ENCODE data around the gene MAP3K5.

Gene MAP3K5

GRCh38 chr6:136614994-136615393, 177.3 kb downstream of the MAP3K5 start:
- no peak for TF ChIP-seq CTCF (IDR thresholded peaks at IDR 0.05; ENCODE audit: low read depth, low read length)
- H3K4me3 ChIP-seq (ENCODE audit: low read depth, low read length), result no peak overlapping the region
- in situ Hi-C loops (cut with HindIII; ENCODE audit: low sequenced_read_pairs), result no loop called here
- no peak for DNase-seq (ENCODE audit: low read depth, low spot score)

GRCh38 chr6:136614350-136614749, 177.9 kb downstream of the MAP3K5 start:
- DNase-seq (ENCODE audit: low read depth, low spot score), result no peak
- H3K4me3 ChIP-seq (ENCODE audit: low read depth, low read length), result no peak overlapping the region
- in situ Hi-C loops (cut with HindIII; ENCODE audit: low sequenced_read_pairs), result no loop called here
- TF ChIP-seq CTCF (IDR thresholded peaks at IDR 0.05; ENCODE audit: low read depth, low read length), result no peak

GRCh38 chr6:136613477-136613876, 178.8 kb downstream of the MAP3K5 start:
- DNase-seq (ENCODE audit: low read depth, low spot score), result peak; percentile 42
- TF ChIP-seq CTCF (IDR thresholded peaks at IDR 0.05; ENCODE audit: low read depth, low read length), result no peak

GRCh38 chr6:136612666-136613389, 179.4 kb downstream of the MAP3K5 start:
- H3K4me3 ChIP-seq (ENCODE audit: low read depth, low read length), result no peak overlapping the region
- DNase-seq (ENCODE audit: low read depth, low spot score), result no peak
- TF ChIP-seq CTCF (IDR thresholded peaks at IDR 0.05; ENCODE audit: low read depth, low read length), result no peak
- in situ Hi-C loops (cut with HindIII; ENCODE audit: low sequenced_read_pairs), result no loop called here

More at GRCh38 chr6:136613477-136613876, 178.8 kb downstream of the MAP3K5 start:
- H3K4me3 ChIP-seq (ENCODE audit: low read depth, low read length), result no peak overlapping the region
- in situ Hi-C loops (cut with HindIII; ENCODE audit: low sequenced_read_pairs), result no loop called here

- TF ChIP-seq CTCF (IDR thresholded peaks at IDR 0.05; ENCODE audit: low read depth, low read length), result no peak
- H3K4me3 ChIP-seq (ENCODE audit: low read depth, low read length), result no peak overlapping the region
- DNase-seq (ENCODE audit: low read depth, low spot score), result no peak
- in situ Hi-C loops (cut with HindIII; ENCODE audit: low sequenced_read_pairs), result no loop called here
Measured at GRCh38 chr6:136611746-136612145, 180.5 kb downstream of the MAP3K5 start.

- TF ChIP-seq CTCF (IDR thresholded peaks at IDR 0.05; ENCODE audit: low read depth, low read length), result no peak
- in situ Hi-C loops (cut with HindIII; ENCODE audit: low sequenced_read_pairs), result no loop called here
- H3K4me3 ChIP-seq (ENCODE audit: low read depth, low read length), result no peak overlapping the region
- no peak for DNase-seq (ENCODE audit: low read depth, low spot score)
Measured at GRCh38 chr6:136611133-136611532, 181.1 kb downstream of the MAP3K5 start.
